SKM-1 (cell line): ENCODE data around the gene BTBD2.

ENCODE experiments used
- DNase-seq: peaks from one replicate; lab custom pipeline; 2025; ENCODE audit not compliant: unreplicated experiment; lab: John Stamatoyannopoulos, UW

BTBD2 gene

DNA sequence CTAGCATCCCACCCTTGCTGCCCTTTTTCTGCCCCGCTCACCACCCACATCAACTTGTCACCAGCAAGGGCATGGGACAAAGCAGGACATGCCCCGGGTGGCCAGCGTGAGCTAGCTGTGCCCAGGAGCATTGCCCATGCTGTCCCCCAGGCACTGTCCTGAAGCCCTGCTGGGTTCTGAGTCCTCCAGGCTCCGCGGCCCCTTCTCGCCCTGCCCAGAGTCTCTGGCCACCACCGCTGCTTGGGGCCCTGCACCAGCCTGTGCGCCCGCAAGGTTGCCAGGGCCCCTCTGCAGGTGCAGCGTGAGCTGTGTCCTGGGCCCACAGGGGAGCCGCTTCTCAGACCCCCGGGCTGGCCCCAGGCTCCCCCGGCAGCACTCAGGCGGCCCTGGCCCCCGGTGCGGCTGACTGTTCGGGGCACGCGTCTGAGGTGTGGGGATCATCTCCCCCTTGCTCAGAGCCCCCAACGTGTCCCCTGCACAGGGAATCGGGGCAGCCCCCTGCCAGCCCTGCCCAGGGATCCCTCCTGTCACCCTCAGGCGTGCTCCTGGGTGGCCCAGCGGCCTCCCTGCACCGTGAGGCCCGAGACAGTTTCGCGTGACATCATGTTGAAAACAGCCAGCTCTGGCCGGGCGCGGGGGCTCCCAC is 70.5 kb downstream of the BTBD2 start:
- no peak for DNase-seq

DNA sequence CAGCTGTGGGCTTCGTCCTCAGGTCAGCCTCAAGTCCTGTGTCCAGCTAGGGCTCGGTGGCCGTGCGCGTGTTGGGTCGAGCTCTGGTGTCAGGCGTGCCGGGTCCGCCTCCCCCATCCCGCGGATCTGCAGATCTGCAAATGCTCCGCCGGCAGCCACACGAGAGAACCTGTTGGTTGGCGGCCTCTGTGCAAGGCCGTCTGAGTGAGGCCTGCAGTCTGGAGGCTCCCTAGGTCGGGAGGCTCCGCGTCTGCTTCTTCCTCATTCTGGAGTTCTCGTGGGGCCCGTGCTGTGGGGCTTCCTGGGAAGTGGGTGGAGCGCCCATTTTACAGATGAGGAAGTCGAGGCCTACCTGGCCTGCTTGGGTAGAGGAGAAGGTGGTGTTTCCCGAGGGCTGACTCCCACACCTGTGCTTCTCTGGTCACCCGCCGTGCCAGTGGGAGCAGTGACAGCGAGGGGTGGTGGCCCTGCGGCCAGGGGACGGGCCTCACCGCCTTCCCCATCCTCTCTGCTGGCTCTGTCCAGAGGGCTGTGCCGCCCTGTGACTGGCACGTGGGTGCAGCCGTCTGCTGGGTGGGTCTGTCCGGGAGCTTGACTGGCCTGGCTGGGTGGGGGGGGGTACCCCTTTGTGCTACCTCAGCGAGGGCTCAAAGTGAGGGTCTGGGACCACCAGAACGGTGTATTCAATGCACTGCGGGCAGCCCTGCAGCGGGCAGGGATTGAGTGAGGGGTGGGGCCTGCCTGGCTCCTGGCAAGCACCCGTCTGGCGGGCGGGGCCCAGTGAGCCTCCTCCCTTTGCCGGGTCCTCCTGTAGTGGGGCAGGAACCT is 71.2 kb downstream of the BTBD2 start:
- no peak for DNase-seq

DNA sequence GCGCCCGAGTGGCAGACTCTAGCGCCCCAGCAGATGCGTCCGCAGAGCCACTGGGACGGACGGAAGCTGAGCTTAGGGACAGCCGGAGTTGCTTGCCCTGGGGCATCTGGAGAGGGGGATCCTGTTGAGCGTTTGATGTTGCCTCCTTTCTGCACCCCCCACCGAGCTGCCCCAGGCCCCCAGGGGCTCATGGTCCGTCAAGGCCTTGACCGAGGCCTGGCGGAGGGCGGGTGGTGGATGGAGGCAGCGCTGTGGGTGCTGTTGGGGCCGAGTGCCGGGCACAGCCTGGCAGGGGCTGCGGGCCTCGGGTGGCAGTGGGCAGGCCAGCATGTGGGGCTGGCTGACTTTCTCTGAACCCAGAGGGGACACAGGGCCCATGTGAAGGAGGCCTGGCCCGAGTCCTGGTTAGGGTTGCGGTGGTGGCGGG is 71.8 kb downstream of the BTBD2 start:
- no peak for DNase-seq

DNA sequence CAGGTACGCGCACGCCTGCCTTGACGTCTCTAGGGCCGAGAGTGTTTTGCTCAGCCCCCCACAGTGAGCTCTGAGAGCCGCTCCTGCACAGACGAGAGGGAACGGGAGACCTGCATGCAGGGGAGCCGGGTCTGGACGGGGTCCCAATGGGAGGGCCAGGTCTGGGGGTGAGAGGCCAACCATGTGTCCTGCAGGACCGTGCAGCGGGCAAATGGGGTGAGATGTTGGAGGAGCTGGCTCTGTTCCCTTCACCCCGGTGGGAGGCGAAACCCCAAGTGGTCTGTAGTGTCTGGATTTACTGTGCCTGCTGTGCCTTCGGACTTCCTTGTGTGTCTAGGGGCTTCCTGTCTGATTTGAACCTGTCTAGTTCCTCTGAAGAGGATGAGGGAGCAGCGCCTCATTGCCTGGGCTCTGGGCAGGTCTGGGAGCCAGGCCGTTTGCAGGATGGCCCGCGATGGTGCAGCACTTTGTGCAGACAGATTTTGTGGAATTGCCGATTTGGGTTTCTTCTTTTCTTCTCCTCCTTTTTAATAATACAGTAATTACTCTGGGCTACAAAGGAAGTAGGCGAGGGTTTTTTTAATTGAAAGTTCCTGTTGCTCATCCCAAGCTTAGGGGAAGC is 72.5 kb downstream of the BTBD2 start:
- DNase-seq = no peak

DNA sequence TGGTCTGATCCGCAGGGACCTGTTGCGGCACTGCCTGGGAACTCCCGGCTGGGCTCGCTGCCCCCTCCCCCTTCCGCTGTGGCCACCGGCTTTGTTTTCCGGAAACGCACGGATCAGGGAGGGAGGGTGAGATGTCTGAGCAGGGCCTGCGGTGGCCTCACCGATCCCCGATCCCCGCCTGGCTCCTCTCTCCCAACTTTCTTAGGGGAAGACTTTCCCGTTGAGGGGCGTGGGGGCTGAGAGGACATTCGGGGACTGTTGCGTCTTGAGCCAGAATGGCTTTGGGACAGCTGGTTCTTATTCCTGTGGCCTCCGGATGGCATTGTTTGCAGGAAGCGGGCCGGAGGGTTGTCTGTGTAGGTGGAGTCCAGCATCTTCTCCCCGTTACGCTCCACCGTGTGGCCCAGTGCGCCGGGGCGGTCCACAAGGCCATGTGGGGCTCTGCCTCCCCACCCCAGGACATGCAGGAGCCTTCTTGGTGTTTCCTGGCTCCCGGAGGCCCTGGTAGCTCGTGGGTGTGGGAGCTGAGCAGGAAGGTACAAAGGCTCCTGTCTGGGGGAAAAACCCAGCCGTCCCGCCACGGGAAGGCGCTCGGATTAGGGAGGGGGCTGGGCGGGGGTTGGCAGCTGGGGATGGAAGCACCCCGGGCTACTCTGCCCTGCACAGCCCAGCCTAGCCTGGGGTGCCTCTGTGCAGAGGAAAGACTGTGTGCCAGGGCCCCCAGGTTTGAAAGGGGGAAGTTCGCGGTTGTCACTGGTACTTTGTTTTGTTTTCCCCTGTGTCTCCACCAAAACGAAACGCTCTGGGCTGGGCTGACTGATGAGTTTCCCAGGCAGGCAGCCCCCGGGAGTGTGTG is 73.2 kb downstream of the BTBD2 start:
- DNase-seq = no peak

DNA sequence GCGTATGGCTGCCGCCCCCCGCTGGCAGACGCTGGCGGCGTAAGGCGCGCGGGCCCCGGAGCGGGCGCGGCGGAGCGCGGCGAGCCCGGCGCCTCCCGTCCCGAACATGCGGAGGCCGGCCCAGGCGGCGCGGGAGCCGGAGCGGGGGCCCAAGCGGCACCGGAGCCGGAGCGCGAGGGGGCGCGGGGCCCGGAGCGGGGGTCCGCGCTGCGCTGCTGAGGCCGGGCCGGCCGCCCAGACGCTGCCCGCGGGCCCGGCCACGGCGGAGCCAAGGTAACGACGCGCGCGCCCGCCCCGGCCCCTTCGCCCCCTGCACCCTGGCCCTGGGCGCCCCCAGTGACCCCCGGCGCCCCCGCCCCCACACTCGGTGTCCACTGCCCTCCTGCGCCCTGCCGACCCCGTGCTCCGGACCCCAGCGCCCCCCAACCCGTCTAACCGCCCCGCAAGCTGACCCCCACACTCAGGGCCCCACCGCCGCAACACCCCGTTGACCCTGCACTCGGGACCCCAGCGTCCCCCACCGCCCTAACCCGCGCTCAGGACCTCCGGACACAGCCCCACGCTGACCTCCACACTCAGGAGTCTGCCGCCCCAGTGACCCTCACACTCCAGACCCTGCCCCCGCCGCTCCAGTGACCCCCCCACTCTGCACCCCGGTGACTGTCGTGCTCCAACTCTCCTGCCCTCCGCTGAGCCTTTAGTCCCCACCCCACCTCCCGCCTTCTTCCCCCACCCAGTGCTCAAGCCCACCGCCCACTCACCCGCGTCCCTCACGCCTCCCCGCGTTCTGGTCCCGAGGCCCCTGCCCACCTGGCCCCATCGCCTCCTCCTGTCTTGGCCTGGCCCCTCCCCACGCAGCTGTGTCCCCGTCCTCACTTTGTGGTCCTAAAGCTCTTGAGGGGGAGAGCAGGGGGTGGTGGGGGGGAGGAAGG is 74.1 kb downstream of the BTBD2 start, which contains the start of gene CSNK1G2:
Gene CSNK1G2 (plus strand): TSS at position 27 of the 932 bp plus-strand sequence. CDS start 28,601 bp downstream, outside the sequence.
- no peak for DNase-seq

DNA sequence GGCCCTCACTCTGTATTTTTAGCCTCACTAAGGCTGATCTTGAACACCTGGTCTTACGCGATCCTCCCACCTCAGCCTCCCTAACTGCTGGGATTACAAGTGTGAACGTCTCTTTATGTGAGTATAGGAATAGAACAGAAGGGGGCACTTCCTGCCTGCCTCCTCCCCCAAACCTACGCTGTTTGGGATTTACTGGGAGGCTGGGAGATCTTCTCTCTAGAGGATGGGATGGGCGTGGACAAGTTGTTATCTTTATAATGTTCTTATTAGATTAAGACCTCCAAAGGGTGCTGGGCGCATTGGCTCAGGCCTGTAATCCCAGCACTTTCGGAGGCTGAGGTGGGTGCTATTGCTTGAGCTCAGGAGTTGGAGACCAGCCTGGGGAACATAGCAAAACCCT is 77.4 kb downstream of the BTBD2 start:
- no peak for DNase-seq

DNA sequence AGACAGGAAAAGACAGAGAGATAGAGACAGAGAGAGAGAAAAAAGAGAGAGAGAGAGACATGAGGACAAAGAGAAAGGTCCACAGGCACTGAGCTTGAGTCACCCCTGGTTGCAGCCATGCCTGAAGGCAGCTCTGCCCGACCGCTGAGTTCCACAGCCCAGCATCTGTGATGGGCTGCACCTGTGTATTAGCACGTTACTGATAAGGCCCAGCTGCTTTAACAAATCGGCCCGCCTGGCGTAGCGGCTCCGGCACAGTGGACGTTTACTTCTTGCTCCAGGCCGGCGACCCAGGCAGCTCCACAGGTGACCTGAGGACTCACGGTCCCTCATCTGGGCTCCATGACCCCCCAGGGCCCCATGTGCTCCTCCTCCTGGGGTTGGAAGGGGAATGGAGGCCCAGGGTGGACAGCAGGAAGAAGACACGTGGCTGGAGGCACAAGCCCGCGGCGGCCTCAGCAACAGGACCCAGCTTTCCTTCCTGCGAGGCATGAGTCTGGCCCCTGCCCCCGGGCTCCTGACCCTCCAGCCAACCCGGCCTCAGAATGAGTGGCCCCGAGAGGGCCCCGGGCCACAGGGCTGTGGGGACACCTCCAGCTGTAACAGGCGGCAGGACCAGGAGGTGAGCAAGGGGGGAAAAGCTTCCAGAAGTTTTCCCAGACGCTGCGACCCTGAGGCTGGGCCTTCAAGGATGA is 78.5 kb downstream of the BTBD2 start:
- no peak for DNase-seq

DNA sequence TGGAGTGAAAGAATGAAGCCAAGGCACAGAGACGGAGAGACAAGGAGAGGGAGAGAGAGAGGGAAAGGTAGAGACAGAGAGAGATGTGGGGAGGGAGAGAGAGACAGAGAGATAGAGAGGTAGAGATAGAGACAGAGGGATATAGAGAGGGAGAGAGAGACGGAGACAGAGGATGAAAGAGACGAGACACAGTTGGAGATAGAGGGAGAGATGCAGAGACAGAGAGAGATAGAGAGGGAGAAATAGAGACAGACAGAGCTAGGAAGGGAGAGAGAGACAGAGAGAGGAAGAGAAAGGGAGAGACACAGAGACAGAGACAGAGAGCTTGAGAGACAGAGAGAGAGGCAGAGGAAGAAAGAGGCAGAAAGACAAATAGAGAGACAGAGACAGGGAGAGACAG is 79.1 kb downstream of the BTBD2 start:
- DNase-seq = no peak

DNA sequence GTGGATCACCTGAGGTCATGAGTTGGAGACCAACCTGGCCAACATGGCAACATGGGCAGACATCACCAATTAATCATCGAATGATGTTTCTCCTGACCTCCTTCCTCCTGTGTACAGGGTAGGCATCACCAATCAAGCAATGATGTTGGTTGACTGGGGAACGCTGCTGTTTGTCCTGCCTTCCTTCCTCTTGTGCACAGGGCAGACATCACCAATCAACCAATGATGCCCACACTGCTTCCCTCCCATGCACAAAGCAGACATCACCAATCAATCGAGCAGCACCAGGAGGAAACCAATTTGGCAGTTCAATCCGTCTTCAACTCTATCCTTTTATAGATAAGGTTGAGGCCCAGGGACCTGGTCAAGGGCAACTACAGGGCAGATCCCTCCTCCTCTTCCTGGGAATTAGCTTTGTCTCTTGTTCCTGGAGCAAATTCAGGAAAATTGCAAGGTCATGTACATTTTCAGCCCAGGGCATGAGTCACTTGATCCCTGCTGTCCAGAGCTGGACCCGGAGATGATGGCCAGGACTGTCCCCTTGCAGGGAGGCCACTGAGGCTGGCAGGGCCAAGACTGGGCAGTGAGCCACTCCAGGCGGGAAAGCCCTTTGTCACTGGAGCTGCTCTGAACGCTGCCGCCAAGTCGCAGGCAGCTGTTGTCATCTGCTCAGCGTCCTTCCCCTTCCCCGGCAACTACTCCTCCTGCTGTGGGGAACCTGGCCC is 79.9 kb downstream of the BTBD2 start:
- no peak for DNase-seq
